WTC11 (cell line): ENCODE results near the gene CCDC191. TPM values are rescaled to one million over a fixed set of nuclear protein-coding genes. Genes with fewer than 3 reads are reported as not detected.

Source experiments
- ATAC-seq: fragments of 200-7000 bp; cut with Tn5 transposase; 2 replicates; pipeline ENCODE4 v1.10.0; 2021; ENCODE audit warnings: mild to moderate bottlenecking, moderate library complexity
- CTCF ChIA-PET: fragments of 300-600 bp; sonication (Branson Sonifier 250); formaldehyde crosslinking; loops from one replicate; lab custom pipeline; 2021; ENCODE audit warnings: antibody characterized with exemption; lab: Charles Lee
- POLR2A ChIA-PET: fragments of 350-600 bp; sonication (Branson Sonifier 250); formaldehyde crosslinking; loops from one replicate; lab custom pipeline; 2021; ENCODE audit warnings: antibody characterized with exemption; lab: Charles Lee
- DNase-seq: peaks from one replicate; pipeline ENCODE4 v3.0.0; 2021; ENCODE audit warnings: low spot score
- H3K27ac Mint-ChIP-seq: 2 replicates; pipeline ENCODE4 v1.8.0; 2021; ENCODE audit warnings: mixed read lengths
- H3K27me3 Mint-ChIP-seq: 2 replicates; pipeline ENCODE4 v1.8.0; 2021; ENCODE audit warnings: low read depth, mild to moderate bottlenecking, moderate library complexity, mixed read lengths
- H3K36me3 Mint-ChIP-seq: 2 replicates; pipeline ENCODE4 v1.8.0; 2021; ENCODE audit warnings: mixed read lengths
- H3K4me1 Mint-ChIP-seq: 2 replicates; pipeline ENCODE4 v1.8.0; 2022; ENCODE audit warnings: mixed read lengths
- H3K4me3 Mint-ChIP-seq: 2 replicates; pipeline ENCODE4 v1.8.0; 2021; ENCODE audit warnings: mild to moderate bottlenecking, moderate library complexity, mixed read lengths
- H3K9me3 Mint-ChIP-seq: 2 replicates; pipeline ENCODE4 v1.8.0; 2021; ENCODE audit warnings: mixed read lengths
- ATF1 ChIP-seq: sonication (generic); formaldehyde crosslinking; IDR thresholded peaks from 2 replicates; pipeline ENCODE4 v1.8.1; 2023; ENCODE audit warnings: mild to moderate bottlenecking, moderate library complexity, missing genetic modification reagents
- ATF2 ChIP-seq: sonication (generic); formaldehyde crosslinking; IDR thresholded peaks from 2 replicates; pipeline ENCODE4 v1.8.1; 2022; ENCODE audit warnings: low read depth, missing genetic modification reagents, borderline replicate concordance
- ATF6 ChIP-seq: sonication (generic); formaldehyde crosslinking; IDR thresholded peaks from 2 replicates; pipeline ENCODE4 v1.8.1; 2023; ENCODE audit warnings: mild to moderate bottlenecking, missing genetic modification reagents
- CTCF ChIP-seq: fragments of 200-600 bp; IDR thresholded peaks from 2 replicates; pipeline ENCODE4 v1.8.0; 2022; ENCODE audit warnings: antibody characterized with exemption
- E2F5 ChIP-seq: sonication (generic); formaldehyde crosslinking; IDR thresholded peaks from 2 replicates; pipeline ENCODE4 v1.8.1; 2022; ENCODE audit warnings: mild to moderate bottlenecking, moderate library complexity, missing genetic modification reagents
- ELF4 ChIP-seq: sonication (generic); formaldehyde crosslinking; IDR thresholded peaks from 2 replicates; pipeline ENCODE4 v1.8.1; 2022; ENCODE audit warnings: low read depth, mild to moderate bottlenecking, moderate library complexity, missing genetic modification reagents
- ERG ChIP-seq: fragments of 250-450 bp; sonication (Bioruptor Pico); IDR thresholded peaks from 2 replicates; pipeline ENCODE4 v1.8.0; 2021; ENCODE audit warnings: mild to moderate bottlenecking
- ESRRA ChIP-seq: sonication (generic); formaldehyde crosslinking; IDR thresholded peaks from 2 replicates; pipeline ENCODE4 v1.8.1; 2022; ENCODE audit warnings: mild to moderate bottlenecking, missing genetic modification reagents, borderline replicate concordance
- ETV6 ChIP-seq: sonication (generic); formaldehyde crosslinking; IDR thresholded peaks from 2 replicates; pipeline ENCODE4 v1.8.1; 2022; ENCODE audit warnings: mild to moderate bottlenecking, missing genetic modification reagents
- GTF2I ChIP-seq: fragments of 250-450 bp; sonication (Bioruptor Pico); conservative IDR thresholded peaks from 2 replicates; pipeline ENCODE4 v1.4.0; 2021; ENCODE audit warnings: mild to moderate bottlenecking
- KAT7 ChIP-seq: sonication (generic); formaldehyde crosslinking; IDR thresholded peaks from 2 replicates; pipeline ENCODE4 v1.8.1; 2023; ENCODE audit warnings: missing genetic modification reagents, mild to moderate bottlenecking, borderline replicate concordance
- MYBL2 ChIP-seq: sonication (generic); formaldehyde crosslinking; IDR thresholded peaks from 2 replicates; pipeline ENCODE4 v1.8.1; 2023; ENCODE audit warnings: mild to moderate bottlenecking, moderate library complexity, missing genetic modification reagents
- NFYB ChIP-seq: sonication (generic); formaldehyde crosslinking; conservative IDR thresholded peaks from 2 replicates; pipeline ENCODE4 v1.8.0; 2022; ENCODE audit warnings: low read depth, missing genetic modification reagents
- NR2C2 ChIP-seq: sonication (generic); formaldehyde crosslinking; IDR thresholded peaks from 2 replicates; pipeline ENCODE4 v1.8.0; 2022; ENCODE audit warnings: mild to moderate bottlenecking, missing genetic modification reagents
- PREB ChIP-seq: sonication (generic); formaldehyde crosslinking; IDR thresholded peaks from 2 replicates; pipeline ENCODE4 v1.8.1; 2022; ENCODE audit warnings: mild to moderate bottlenecking, missing genetic modification reagents, moderate library complexity, borderline replicate concordance
- PRRX2 ChIP-seq: fragments of 250-450 bp; sonication (Bioruptor Pico); IDR thresholded peaks from 2 replicates; pipeline ENCODE4 v1.8.0; 2021; ENCODE audit warnings: mild to moderate bottlenecking
- RORB ChIP-seq: fragments of 250-450 bp; sonication (Bioruptor Pico); IDR thresholded peaks from 2 replicates; pipeline ENCODE4 v1.9.0; 2021; ENCODE audit warnings: mild to moderate bottlenecking
- SMAD3 ChIP-seq: sonication (generic); formaldehyde crosslinking; IDR thresholded peaks from 2 replicates; pipeline ENCODE4 v1.8.0; 2022; ENCODE audit warnings: missing genetic modification reagents, mild to moderate bottlenecking, borderline replicate concordance
- SMAD4 ChIP-seq: sonication (generic); formaldehyde crosslinking; IDR thresholded peaks from 2 replicates; pipeline ENCODE4 v1.8.0; 2022; ENCODE audit warnings: mild to moderate bottlenecking, missing genetic modification reagents
- ZBTB43 ChIP-seq: sonication (generic); formaldehyde crosslinking; IDR thresholded peaks from 2 replicates; pipeline ENCODE4 v1.8.1; 2023; ENCODE audit warnings: mild to moderate bottlenecking, missing genetic modification reagents
- ZNF121 ChIP-seq: sonication (generic); formaldehyde crosslinking; IDR thresholded peaks from 2 replicates; pipeline ENCODE4 v1.8.0; 2023; ENCODE audit warnings: missing genetic modification reagents
- ZNF219 ChIP-seq: sonication (generic); formaldehyde crosslinking; IDR thresholded peaks from 2 replicates; pipeline ENCODE4 v1.8.0; 2023; ENCODE audit warnings: missing genetic modification reagents, mild to moderate bottlenecking, borderline replicate concordance
- ZNF416 ChIP-seq: fragments of 250-450 bp; sonication (Bioruptor Pico); IDR thresholded peaks from 2 replicates; pipeline ENCODE4 v1.9.0; 2021; ENCODE audit warnings: mild to moderate bottlenecking, inconsistent platforms
- ZNF423 ChIP-seq: fragments of 250-450 bp; sonication (Bioruptor Pico); IDR thresholded peaks from 2 replicates; pipeline ENCODE4 v2.1.2; 2022; ENCODE audit warnings: mild to moderate bottlenecking, moderate library complexity
- ZNF512 ChIP-seq: sonication (generic); formaldehyde crosslinking; IDR thresholded peaks from 2 replicates; pipeline ENCODE4 v1.8.1; 2022; ENCODE audit warnings: missing genetic modification reagents, borderline replicate concordance
- total RNA-seq: library from RNA; stranded (reverse); gene quantifications from 3 replicates; pipeline ENCODE4 v1.2.3, GENCODE V29; 2021

Gene CCDC191
- total RNA-seq, 1 experiment from 2014 or later: 1.6 TPM

- Mint-ChIP-seq H3K4me1 (peaks cover 24% of the 10 kb centered on the region), H3K4me3 (peak overlapping the region; percentile 83), H3K27me3 (no peaks in the 10 kb centered on the region; the same call in 1 of the 2 replicates), H3K36me3 (no peaks in the 10 kb centered on the region), H3K27ac (peak overlapping the region; percentile 94), H3K9me3 (no peaks in the 10 kb centered on the region)
- DNase-seq (no peak), ATAC-seq (peak; percentile 7)
- CTCF ChIA-PET: no interaction called here
- POLR2A ChIA-PET: no interaction called here
- TF ChIP-seq ZNF121 (CRISPR knock-in tag) (no peak), ATF1 (CRISPR knock-in tag) (no peak), KAT7 (CRISPR knock-in tag) (no peak), ETV6 (CRISPR knock-in tag) (no peak), SMAD3 (no peak), ATF2 (CRISPR knock-in tag) (no peak), ZNF219 (CRISPR knock-in tag) (no peak), PRRX2 (CRISPR knock-in tag) (no peak), GTF2I (no peak), ERG (no peak), RORB (CRISPR knock-in tag) (no peak), ESRRA (no peak), MYBL2 (no peak), ZNF416 (CRISPR knock-in tag) (no peak), ATF6 (CRISPR knock-in tag) (no peak), ZNF423 (CRISPR knock-in tag) (no peak)
- TF ChIP-seq, all 79 proteins: peak for 0
Measured at GRCh38 chr3:114057011-114057347, 653 bp upstream of the CCDC191 start.

GRCh38 chr3:114052216-114052615 is 4.1 kb downstream of the CCDC191 start:
- Mint-ChIP-seq H3K4me3 (no peak overlapping the region), H3K9me3 (no peaks in the 10 kb centered on the region), H3K36me3 (no peaks in the 10 kb centered on the region), H3K4me1 (peaks cover 8% of the 10 kb centered on the region), H3K27me3 (no peaks in the 10 kb centered on the region; the same call in 1 of the 2 replicates), H3K27ac (no peak overlapping the region)
- DNase-seq (no peak), ATAC-seq (no peak)
- ChIA-PET CTCF (no interaction called here), POLR2A (no interaction called here)
- TF ChIP-seq PREB (CRISPR knock-in tag) (no peak), CTCF (no peak), NFYB (CRISPR knock-in tag) (no peak), ZBTB43 (no peak), ZNF512 (CRISPR knock-in tag) (no peak), ELF4 (CRISPR knock-in tag) (no peak), NR2C2 (CRISPR knock-in tag) (no peak), SMAD4 (CRISPR knock-in tag) (no peak), E2F5 (CRISPR knock-in tag) (no peak)
